Measurements from ENCODE around the gene TENT4A. TPM values are rescaled to one million over a fixed set of nuclear protein-coding genes. Genes with fewer than 3 reads are reported as not detected.

The TENT4A gene
- total RNA-seq, 6 experiments from 2014 or later = 8.5 to 23.1 (median 13.2) TPM

DNA sequence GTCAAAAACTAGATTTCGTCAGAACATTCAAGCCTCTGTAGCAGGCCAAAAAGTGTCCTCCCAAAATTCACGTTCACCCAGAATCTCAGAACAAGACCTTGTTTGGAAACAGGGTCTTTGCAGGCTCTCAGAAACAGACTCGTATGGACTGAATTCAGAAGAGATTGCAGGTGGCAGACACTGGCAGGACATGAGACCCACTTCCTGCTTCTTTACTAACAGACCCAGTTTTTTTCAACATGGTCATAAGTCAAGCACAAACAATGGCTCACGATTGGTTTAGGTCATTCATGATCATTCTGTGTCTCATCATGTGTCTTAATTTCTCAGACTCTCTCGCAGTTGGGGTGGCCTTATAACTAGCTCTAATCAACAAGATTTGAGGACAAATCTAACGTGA is 5.4 kb upstream of the TENT4A start:
- Histone ChIP-seq H3K27me3 (no peaks in the 10 kb centered on the region), H3K4me3 (no peak overlapping the region), H3K27ac (no peak overlapping the region), H3K4me1 (peaks cover 0 to 7% (median 0%) of the 10 kb centered on the region in 4 donors), H3K9me3 (no peaks in the 10 kb centered on the region), H3K36me3 (no peaks in the 10 kb centered on the region)
- 55% methylated on average over 6 of the region's 6 CpGs for WGBS (ENCODE audit: insufficient coverage, low coverage, low lambda C conversion rate, missing lambda C conversion rate)
- no peak for DNase-seq
- intact Hi-C loops (cut with DNase I) = loop anchor here in 1 of 2 donors (10.0 kb wide), 1 partner anchor 73 kb away; the partner anchor contains the start of genes NSUN2 and SRD5A1
- TF ChIP-seq, protein P1, sequence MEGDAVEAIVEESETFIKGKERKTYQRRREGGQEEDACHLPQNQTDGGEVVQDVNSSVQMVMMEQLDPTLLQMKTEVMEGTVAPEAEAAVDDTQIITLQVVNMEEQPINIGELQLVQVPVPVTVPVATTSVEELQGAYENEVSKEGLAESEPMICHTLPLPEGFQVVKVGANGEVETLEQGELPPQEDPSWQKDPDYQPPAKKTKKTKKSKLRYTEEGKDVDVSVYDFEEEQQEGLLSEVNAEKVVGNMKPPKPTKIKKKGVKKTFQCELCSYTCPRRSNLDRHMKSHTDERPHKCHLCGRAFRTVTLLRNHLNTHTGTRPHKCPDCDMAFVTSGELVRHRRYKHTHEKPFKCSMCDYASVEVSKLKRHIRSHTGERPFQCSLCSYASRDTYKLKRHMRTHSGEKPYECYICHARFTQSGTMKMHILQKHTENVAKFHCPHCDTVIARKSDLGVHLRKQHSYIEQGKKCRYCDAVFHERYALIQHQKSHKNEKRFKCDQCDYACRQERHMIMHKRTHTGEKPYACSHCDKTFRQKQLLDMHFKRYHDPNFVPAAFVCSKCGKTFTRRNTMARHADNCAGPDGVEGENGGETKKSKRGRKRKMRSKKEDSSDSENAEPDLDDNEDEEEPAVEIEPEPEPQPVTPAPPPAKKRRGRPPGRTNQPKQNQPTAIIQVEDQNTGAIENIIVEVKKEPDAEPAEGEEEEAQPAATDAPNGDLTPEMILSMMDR (IDR thresholded peaks at IDR 0.05) = no peak
- no peak for TF ChIP-seq POLR2A (IDR thresholded peaks at IDR 0.05)
- ATAC-seq = no peak

DNA sequence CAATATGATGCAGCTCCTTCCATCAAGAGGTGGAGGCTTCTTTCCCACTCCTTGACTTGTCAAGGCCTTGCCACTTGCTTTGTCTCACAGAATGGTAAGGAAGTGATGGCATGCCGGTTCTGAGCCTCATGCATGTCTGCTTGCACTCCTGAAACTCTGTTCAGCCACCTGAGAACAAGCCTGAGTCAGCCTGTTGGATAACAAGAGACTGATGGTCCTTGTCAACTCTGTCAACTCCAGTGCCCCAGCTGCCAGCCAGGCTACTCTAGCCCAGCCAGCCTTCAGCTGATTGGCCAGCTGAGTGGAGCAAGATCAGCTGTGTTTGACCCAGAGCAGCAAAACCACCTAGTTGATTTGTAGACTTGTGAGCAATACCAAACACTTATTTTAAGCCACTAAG is 4.4 kb upstream of the TENT4A start:
- ATAC-seq (no peak), DNase-seq (no peak)
- Histone ChIP-seq H3K4me1 (peaks cover 0 to 7% (median 0%) of the 10 kb centered on the region in 4 donors), H3K36me3 (no peaks in the 10 kb centered on the region), H3K27ac (no peak overlapping the region), H3K4me3 (no peak overlapping the region), H3K27me3 (no peaks in the 10 kb centered on the region), H3K9me3 (no peaks in the 10 kb centered on the region)
- WGBS (ENCODE audit: insufficient coverage, low coverage, low lambda C conversion rate, missing lambda C conversion rate) = 71% methylated on average over 1 of the region's 1 CpG
- intact Hi-C loops (cut with DNase I) = loop anchor here in 1 of 2 donors (10.0 kb wide), 1 partner anchor 74 kb away; the partner anchor contains the start of genes NSUN2 and SRD5A1
- no peak for TF ChIP-seq POLR2A (IDR thresholded peaks at IDR 0.05)
- TF ChIP-seq, protein P1 (IDR thresholded peaks at IDR 0.05) = no peak

DNA sequence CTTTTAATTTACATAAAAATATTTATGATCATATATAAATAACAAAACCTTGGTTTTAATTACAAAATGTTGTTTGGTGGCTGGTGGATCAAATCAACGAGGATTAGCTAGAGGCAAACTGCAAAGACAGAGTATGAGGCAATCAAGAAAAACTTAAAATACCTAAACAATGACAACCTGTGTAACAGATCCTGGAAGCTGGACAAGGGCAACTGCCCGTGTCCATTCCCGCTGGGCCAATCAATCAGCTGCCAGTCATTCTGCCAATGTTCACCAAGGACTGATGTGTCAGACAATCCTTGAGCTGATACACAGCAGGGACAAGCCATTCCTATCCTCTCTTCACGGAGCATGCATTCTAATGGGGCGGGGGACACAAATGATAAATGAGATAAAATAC is 3.2 kb upstream of the TENT4A start:
- Histone ChIP-seq H3K36me3 (no peaks in the 10 kb centered on the region), H3K4me1 (peaks cover 0 to 11% (median 1%) of the 10 kb centered on the region in 4 donors), H3K4me3 (no peak overlapping the region), H3K27ac (peak overlapping the region in 1 of 3 donors; percentile 5), H3K27me3 (no peaks in the 10 kb centered on the region), H3K9me3 (no peaks in the 10 kb centered on the region)
- WGBS (ENCODE audit: insufficient coverage, low coverage, low lambda C conversion rate, missing lambda C conversion rate) = 40% methylated on average over 5 of the region's 5 CpGs
- DNase-seq (peak in 2 of 3 donors; percentile 57 to 63), ATAC-seq (peak in 2 of 4 donors; percentile 1 to 28)
- intact Hi-C loops (cut with DNase I) = no loop called here
- TF ChIP-seq, protein P1 (IDR thresholded peaks at IDR 0.05) = no peak
- no peak for TF ChIP-seq POLR2A (IDR thresholded peaks at IDR 0.05)

DNA sequence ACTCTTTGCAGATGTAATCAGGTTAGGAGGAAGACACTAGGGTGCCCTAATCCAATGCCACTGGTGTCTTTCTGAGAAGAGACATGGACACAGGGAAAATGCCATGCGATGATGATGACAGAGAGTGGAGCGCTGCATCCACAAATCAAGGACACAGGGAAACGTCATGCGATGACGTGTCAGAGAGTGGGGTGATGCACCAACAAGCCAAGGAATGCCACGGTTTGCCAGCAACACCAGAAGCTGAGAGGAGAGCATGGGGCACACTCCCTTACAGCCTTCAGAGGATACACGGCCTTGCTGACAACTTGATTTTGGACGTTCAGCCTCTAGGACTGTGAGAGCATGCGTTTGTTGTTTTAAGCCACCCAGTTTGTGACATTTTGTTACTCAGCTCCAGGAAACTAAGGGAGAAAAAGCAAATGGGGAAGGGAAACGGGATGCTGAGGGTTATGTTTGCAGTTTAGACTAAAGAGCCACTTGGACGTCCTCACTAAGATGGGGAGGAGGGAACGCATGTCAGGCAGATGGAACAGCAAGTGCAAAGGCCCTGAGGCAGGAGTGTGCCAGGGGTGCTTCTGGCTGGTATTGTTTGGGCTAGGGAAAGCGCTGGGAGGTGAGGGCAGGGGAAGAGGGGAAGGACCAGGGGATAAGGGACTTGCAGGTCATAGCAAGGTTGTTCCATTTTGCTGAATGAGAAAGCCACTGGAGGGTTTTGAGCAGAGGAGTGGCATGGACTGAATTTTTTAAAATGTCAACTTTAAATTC is 2.5 kb upstream of the TENT4A start:
- no peaks in the 10 kb centered on the region for H3K9me3 ChIP-seq
- ATAC-seq (no peak), DNase-seq (no peak)
- no peak overlapping the region for H3K4me3 ChIP-seq
- H3K27ac ChIP-seq = no peak overlapping the region
- 78% methylated on average over 11 of the region's 13 CpGs for WGBS (ENCODE audit: insufficient coverage, low coverage, low lambda C conversion rate, missing lambda C conversion rate)
- TF ChIP-seq POLR2A (IDR thresholded peaks at IDR 0.05) = no peak
- no peaks in the 10 kb centered on the region for H3K36me3 ChIP-seq
- intact Hi-C loops (cut with DNase I) = no loop called here
- H3K27me3 ChIP-seq = no peaks in the 10 kb centered on the region
- H3K4me1 ChIP-seq = peaks cover 0 to 18% (median 4%) of the 10 kb centered on the region in 4 donors

Data from right lobe of liver (tissue), 6 donors.